ENCODE results near the gene MBNL1. TPM values are rescaled to one million over a fixed set of nuclear protein-coding genes. Genes with fewer than 3 reads are reported as not detected.

Gene MBNL1
- total and polyA plus RNA-seq, 2 of the 13 experiments (the other 11 are each of a cell fraction or from before 2014, with no cell fraction given): 27.1 to 55.4 TPM

DNA sequence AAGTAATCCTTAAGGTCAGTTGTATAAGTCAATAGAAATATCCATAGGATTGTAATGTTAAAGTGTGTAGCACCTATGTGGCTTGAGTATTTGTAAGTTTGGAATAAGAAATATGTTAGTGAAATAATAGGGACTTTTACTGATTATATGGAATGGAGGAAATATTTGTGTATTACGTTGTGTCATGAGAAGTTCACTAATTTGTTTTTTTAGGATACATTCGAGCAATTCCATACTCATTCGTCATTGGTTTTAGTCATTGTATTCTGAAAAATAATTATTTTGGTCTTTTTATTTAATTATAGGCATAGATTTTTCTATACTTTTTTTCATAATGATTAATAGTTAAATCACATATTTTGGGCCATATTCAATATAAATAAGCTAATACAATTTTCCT, 21.0 kb downstream of the MBNL1 start:
- no peak for FAIRE-seq
- no peak overlapping the region for H2AFZ ChIP-seq (ENCODE audit: low read length)
- H3K27me3 ChIP-seq (ENCODE audit: control insufficient read depth in 1 of 2, insufficient read depth in 2 of 2, low read length in 2 of 2): no peaks in the 10 kb centered on the region
- BruUV-seq (replicated peaks): no TSS peak
- ChIA-PET CTCF (ENCODE audit: low intra/inter-chr PET ratio, low total read pairs) (no interaction called here), POLR2A (interaction anchor here (3.0 kb wide), 1 partner anchor 22 kb away, joined by 7 read pairs; the partner anchor contains the start of gene MBNL1)
- H3K9ac ChIP-seq (ENCODE audit: insufficient read depth, low read depth, low read length): no peak overlapping the region
- intact Hi-C loops (cut with micrococcal nuclease; ENCODE audit: unreplicated experiment): no loop called here
- H3K27ac ChIP-seq (ENCODE audit: extremely low read length, insufficient read depth, low read length): no peak overlapping the region
- H3K4me1 ChIP-seq (ENCODE audit: insufficient read depth, low read length): peaks cover 17% of the 10 kb centered on the region
- no peaks in the 10 kb centered on the region for H3K36me3 ChIP-seq (replicated peaks in 1 of 2; ENCODE audit: control insufficient read depth in 1 of 2, insufficient read depth in 2 of 2, low read length in 2 of 2)
- no peak overlapping the region for H3K4me3 ChIP-seq (replicated peaks in 1 of 3; ENCODE audit: insufficient read depth in 1 of 3, low read depth in 2 of 3, low read length in 3 of 3)
- TF ChIP-seq HNF4A (CRISPR knock-in tag; IDR thresholded peaks at IDR 0.05): no peak
- TF ChIP-seq, protein P1, sequence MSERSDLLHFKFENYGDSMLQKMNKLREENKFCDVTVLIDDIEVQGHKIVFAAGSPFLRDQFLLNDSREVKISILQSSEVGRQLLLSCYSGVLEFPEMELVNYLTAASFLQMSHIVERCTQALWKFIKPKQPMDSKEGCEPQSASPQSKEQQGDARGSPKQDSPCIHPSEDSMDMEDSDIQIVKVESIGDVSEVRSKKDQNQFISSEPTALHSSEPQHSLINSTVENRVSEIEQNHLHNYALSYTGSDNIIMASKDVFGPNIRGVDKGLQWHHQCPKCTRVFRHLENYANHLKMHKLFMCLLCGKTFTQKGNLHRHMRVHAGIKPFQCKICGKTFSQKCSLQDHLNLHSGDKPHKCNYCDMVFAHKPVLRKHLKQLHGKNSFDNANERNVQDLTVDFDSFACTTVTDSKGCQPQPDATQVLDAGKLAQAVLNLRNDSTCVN (CRISPR knock-in tag; IDR thresholded peaks at IDR 0.05; ENCODE audit: borderline replicate concordance): no peak
- no peak for TF ChIP-seq SMARCC2 (IDR thresholded peaks at IDR 0.05)
- no peak for TF ChIP-seq MTA1 (CRISPR knock-in tag; IDR thresholded peaks at IDR 0.05; ENCODE audit: borderline replicate concordance)
- TF ChIP-seq, protein P2, sequence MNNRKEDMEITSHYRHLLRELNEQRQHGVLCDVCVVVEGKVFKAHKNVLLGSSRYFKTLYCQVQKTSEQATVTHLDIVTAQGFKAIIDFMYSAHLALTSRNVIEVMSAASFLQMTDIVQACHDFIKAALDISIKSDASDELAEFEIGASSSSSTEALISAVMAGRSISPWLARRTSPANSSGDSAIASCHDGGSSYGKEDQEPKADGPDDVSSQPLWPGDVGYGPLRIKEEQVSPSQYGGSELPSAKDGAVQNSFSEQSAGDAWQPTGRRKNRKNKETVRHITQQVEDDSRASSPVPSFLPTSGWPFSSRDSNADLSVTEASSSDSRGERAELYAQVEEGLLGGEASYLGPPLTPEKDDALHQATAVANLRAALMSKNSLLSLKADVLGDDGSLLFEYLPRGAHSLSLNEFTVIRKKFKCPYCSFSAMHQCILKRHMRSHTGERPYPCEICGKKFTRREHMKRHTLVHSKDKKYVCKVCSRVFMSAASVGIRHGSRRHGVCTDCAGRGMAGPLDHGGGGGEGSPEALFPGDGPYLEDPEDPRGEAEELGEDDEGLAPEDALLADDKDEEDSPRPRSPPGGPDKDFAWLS (CRISPR knock-in tag; IDR thresholded peaks at IDR 0.05; ENCODE audit: borderline replicate concordance): no peak
- TF ChIP-seq ZNF569 (CRISPR knock-in tag; IDR thresholded peaks at IDR 0.05; ENCODE audit: borderline replicate concordance): no peak
- no peak for TF ChIP-seq ZNF3 (CRISPR knock-in tag; IDR thresholded peaks at IDR 0.05)
- no peak for TF ChIP-seq HOXD1 (CRISPR knock-in tag; IDR thresholded peaks at IDR 0.05)
- TF ChIP-seq ZNF124 (CRISPR knock-in tag; IDR thresholded peaks at IDR 0.05): no peak
- no peak for TF ChIP-seq ZC3H13 (CRISPR knock-in tag; IDR thresholded peaks at IDR 0.05)
- no peak for TF ChIP-seq KDM6A (CRISPR knock-in tag; IDR thresholded peaks at IDR 0.05; ENCODE audit: low read depth)
- no peak for TF ChIP-seq ZNF20 (CRISPR knock-in tag; IDR thresholded peaks at IDR 0.05)
- no peak for DNase-seq (ENCODE audit: low spot score)
- ATAC-seq: no peak
- peaks cover 8% of the 10 kb centered on the region; the same call in 1 of the 2 replicates for H4K20me1 ChIP-seq (ENCODE audit: insufficient read depth, low read length)
- no peak overlapping the region for H3K4me2 ChIP-seq (ENCODE audit: low read depth, low read length)
- no peaks in the 10 kb centered on the region for H3K9me3 ChIP-seq (ENCODE audit: low read length)
- in situ Hi-C loops (cut with HindIII; ENCODE audit: extremely low pct_ligation_motif_present, low pct_unique_long_range_greater_than_20kb): no loop called here
- 93% methylated on average over 3 of the region's 3 CpGs for WGBS (ENCODE audit: low lambda C conversion rate)
- H3K79me2 ChIP-seq (ENCODE audit: insufficient read depth, low read length): peaks cover 89% of the 10 kb centered on the region
